ENCODE measurements around the gene TMEM231. TPM values are rescaled to one million over a fixed set of nuclear protein-coding genes. Genes with fewer than 3 reads are reported as not detected.

Gene TMEM231
- total RNA-seq, 1 donor from 2014 or later = 14.1 TPM

DNA sequence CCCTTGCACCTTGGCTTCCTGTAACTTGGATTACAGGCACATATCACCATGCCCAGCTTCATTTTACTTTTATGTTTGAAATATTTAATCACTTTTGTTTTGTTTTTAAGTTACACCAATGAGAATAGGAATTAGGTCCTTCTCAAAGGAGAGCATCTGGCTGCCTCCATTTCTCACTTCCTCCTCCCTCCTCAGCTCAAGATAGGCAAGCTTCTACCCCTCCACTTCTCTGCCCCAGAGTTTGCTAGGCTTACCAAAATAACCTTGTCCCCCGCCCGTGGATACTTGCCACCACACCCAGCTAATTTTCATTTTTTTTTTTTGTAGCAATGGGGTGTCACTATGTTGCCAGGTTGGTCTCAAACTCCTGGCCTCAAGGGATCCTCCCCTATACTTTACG, 28.1 kb upstream of the TMEM231 start:
- Mint-ChIP-seq H3K36me3 (ENCODE audit: unreplicated experiment) (no peaks in the 10 kb centered on the region), H3K27ac (ENCODE audit: unreplicated experiment) (no peak overlapping the region), H3K27me3 (ENCODE audit: unreplicated experiment) (peaks cover 2% of the 10 kb centered on the region)

DNA sequence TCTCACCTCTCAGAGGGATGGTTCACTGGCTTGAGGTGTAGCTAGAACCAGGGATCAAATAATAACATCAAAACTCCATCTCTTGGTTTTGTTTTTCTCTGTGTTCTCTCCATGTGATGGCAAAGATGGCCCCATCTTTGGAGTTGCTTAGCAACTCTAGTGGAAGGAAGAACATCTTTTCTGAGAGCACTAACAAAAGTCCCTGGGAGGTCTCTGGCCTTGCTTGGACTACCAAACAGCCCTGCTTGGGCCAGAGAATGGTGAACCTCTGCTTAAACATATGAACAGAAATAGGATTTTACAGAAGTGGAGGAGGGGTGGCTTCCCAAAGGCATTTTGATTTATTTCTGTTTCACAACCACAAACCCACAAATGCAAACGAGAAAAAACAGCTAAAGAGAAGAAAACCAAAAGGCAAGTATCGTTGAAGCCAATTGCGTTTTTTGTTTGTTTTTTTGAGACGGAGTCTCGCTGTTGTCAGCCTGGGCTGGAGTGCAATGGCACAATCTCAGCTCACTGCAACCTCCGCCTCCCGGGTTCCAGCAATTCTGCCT, 23.3 kb upstream of the TMEM231 start:
- no peak for DNase-seq
- H3K9me3 Mint-ChIP-seq (ENCODE audit: unreplicated experiment) = peaks cover 5% of the 10 kb centered on the region
- no peak overlapping the region for H3K27ac Mint-ChIP-seq (ENCODE audit: unreplicated experiment)
- no peak overlapping the region for H3K4me3 Mint-ChIP-seq (ENCODE audit: unreplicated experiment)
- TF ChIP-seq, protein P1, sequence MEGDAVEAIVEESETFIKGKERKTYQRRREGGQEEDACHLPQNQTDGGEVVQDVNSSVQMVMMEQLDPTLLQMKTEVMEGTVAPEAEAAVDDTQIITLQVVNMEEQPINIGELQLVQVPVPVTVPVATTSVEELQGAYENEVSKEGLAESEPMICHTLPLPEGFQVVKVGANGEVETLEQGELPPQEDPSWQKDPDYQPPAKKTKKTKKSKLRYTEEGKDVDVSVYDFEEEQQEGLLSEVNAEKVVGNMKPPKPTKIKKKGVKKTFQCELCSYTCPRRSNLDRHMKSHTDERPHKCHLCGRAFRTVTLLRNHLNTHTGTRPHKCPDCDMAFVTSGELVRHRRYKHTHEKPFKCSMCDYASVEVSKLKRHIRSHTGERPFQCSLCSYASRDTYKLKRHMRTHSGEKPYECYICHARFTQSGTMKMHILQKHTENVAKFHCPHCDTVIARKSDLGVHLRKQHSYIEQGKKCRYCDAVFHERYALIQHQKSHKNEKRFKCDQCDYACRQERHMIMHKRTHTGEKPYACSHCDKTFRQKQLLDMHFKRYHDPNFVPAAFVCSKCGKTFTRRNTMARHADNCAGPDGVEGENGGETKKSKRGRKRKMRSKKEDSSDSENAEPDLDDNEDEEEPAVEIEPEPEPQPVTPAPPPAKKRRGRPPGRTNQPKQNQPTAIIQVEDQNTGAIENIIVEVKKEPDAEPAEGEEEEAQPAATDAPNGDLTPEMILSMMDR (IDR thresholded peaks at IDR 0.05; ENCODE audit: partially characterized antibody, unreplicated experiment) = no peak
- H3K4me1 Mint-ChIP-seq (ENCODE audit: low read depth, unreplicated experiment) = no peaks in the 10 kb centered on the region
- H3K36me3 Mint-ChIP-seq (ENCODE audit: unreplicated experiment) = no peaks in the 10 kb centered on the region
- no peaks in the 10 kb centered on the region for H3K27me3 Mint-ChIP-seq (ENCODE audit: unreplicated experiment)

More for the DNA sequence above, 28.1 kb upstream of the TMEM231 start:
- TF ChIP-seq, protein P1 (IDR thresholded peaks at IDR 0.05; ENCODE audit: partially characterized antibody, unreplicated experiment) = no peak
- H3K9me3 Mint-ChIP-seq (ENCODE audit: unreplicated experiment) = peaks cover 8% of the 10 kb centered on the region
- no peaks in the 10 kb centered on the region for H3K4me1 Mint-ChIP-seq (ENCODE audit: low read depth, unreplicated experiment)
- DNase-seq = no peak
- no peak overlapping the region for H3K4me3 Mint-ChIP-seq (ENCODE audit: unreplicated experiment)

DNA sequence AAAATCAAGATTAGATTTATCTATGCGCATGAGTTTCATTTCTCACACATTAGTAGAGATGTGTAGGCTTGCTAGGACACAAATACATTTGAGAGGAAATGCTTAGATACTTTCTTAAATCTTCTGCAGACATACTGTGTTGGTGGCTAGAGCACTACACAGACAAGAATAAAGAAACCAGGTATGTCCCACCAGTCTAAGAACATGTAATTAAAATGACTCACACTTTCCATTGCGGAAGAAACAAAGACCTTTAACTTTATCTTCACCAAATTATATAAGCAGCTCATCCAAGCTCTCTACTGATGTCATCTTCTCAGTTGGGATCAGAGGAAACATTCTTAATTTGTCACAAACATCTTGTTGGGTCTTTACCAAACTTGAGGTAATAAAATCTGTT, 22.7 kb upstream of the TMEM231 start:
- H3K27ac Mint-ChIP-seq (ENCODE audit: unreplicated experiment) = no peak overlapping the region
- no peak for DNase-seq

DNA sequence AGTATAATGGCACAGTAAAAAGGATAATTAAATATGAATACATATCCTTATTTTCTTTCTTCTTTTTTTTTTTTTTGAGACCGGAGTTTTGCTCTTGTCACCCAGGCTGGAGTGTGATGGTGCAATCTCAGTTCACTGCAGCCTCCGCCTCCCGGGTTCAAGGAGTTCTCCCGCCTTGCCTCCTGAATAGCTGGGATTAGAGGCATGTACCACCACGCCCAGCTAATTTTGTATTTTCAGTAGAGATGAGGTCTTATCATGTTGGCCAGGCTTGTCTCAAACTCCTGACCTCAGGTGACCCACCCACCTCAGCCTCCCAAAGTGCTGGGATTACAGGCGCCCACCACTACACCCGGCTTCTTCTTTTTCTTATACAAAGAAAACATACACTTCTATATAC, 22.2 kb upstream of the TMEM231 start:
- Mint-ChIP-seq H3K4me3 (ENCODE audit: unreplicated experiment) (no peak overlapping the region), H3K27ac (ENCODE audit: unreplicated experiment) (no peak overlapping the region), H3K36me3 (ENCODE audit: unreplicated experiment) (peaks cover 2% of the 10 kb centered on the region), H3K9me3 (ENCODE audit: unreplicated experiment) (peaks cover 6% of the 10 kb centered on the region), H3K4me1 (ENCODE audit: low read depth, unreplicated experiment) (no peaks in the 10 kb centered on the region), H3K27me3 (ENCODE audit: unreplicated experiment) (no peaks in the 10 kb centered on the region)
- TF ChIP-seq, protein P1 (IDR thresholded peaks at IDR 0.05; ENCODE audit: partially characterized antibody, unreplicated experiment) = no peak
- DNase-seq = no peak

More for the DNA sequence above, 22.7 kb upstream of the TMEM231 start:
- H3K36me3 Mint-ChIP-seq (ENCODE audit: unreplicated experiment) = no peaks in the 10 kb centered on the region
- TF ChIP-seq, protein P1 (IDR thresholded peaks at IDR 0.05; ENCODE audit: partially characterized antibody, unreplicated experiment) = no peak
- no peaks in the 10 kb centered on the region for H3K4me1 Mint-ChIP-seq (ENCODE audit: low read depth, unreplicated experiment)
- no peak overlapping the region for H3K4me3 Mint-ChIP-seq (ENCODE audit: unreplicated experiment)
- H3K27me3 Mint-ChIP-seq (ENCODE audit: unreplicated experiment) = no peaks in the 10 kb centered on the region
- H3K9me3 Mint-ChIP-seq (ENCODE audit: unreplicated experiment) = peaks cover 5% of the 10 kb centered on the region

DNA sequence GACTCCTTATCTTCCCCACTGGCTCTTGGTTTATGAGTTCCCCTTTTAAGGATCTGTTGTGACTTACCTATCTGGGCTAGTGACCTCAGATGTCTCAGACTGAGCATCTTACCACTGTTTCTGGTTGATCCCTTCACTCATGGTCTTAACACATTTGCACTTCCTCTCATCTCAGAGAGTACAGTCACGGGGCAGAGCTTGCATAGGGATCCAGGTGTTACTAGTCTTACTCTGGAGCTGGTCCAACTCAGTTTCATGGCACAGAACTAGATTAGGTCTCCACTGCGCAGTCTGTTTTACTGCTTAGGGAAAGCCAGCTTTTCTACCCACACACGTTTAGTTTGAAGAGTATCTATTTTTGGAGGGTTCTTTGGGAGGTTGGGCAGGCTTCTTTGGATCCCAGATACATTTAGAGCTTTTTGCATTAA, 20.3 kb upstream of the TMEM231 start:
- no peaks in the 10 kb centered on the region for H3K27me3 Mint-ChIP-seq (ENCODE audit: unreplicated experiment)

More for the DNA sequence above, 20.3 kb upstream of the TMEM231 start:
- peaks cover 7% of the 10 kb centered on the region for H3K9me3 Mint-ChIP-seq (ENCODE audit: unreplicated experiment)
- TF ChIP-seq, protein P1 (IDR thresholded peaks at IDR 0.05; ENCODE audit: partially characterized antibody, unreplicated experiment) = no peak
- peaks cover 3% of the 10 kb centered on the region for H3K36me3 Mint-ChIP-seq (ENCODE audit: unreplicated experiment)
- H3K4me1 Mint-ChIP-seq (ENCODE audit: low read depth, unreplicated experiment) = no peaks in the 10 kb centered on the region
- no peak overlapping the region for H3K4me3 Mint-ChIP-seq (ENCODE audit: unreplicated experiment)
- no peak overlapping the region for H3K27ac Mint-ChIP-seq (ENCODE audit: unreplicated experiment)
- DNase-seq = no peak
